Superior temporal gyrus (tissue), 1 donor: Measurements from ENCODE around the gene PRKAG2.

Experiments
- DNase-seq: peaks from one replicate; pipeline ENCODE4 v3.0.0-alpha.2; 2016; ENCODE audit errors: extremely low spot score

PRKAG2 gene

DNA sequence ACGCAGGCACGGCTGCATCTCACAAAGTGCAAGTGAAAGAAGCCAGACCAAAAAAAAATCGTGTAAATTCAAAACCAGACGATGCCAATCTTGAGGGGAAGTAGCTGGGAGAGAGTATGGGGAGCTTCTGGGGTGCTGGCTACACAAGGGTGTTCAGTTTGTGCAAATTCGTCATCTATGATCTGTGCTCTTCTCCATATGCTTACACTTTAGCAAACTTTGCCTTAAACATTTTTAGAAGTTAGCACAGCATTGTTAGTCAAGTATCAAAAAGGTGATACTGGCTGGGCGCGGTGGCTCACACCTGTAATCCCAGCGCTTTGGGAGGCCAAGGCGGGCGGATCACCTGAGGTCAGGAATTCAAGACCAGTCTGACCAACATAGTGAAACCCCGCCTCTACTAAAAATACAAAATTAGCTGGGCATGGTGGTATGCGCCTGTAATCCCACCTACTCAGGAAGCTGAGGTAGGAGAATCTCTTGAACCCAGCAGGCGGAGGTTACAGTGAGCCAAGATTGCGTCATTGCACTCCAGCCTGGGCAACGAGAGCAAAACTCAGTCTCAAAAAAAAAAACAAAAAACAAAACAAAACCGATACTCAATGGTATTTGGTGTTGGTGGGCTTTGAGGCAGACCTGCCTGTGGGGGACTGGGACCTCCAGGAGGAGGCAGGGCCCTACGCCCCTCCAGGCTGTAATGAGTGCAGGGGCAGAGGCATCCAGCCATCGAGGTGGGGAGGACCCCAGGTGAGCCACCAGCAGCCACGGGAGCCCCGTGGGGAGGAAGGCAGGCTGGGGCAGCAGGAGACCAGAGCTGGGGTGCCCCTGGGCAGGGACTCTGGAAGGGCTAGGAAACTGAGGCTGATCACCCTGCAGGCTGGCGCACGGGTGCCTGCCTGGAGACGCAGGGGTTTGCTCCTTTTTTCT lies 150.0 kb downstream of the PRKAG2 start:
- DNase-seq = no peak

DNA sequence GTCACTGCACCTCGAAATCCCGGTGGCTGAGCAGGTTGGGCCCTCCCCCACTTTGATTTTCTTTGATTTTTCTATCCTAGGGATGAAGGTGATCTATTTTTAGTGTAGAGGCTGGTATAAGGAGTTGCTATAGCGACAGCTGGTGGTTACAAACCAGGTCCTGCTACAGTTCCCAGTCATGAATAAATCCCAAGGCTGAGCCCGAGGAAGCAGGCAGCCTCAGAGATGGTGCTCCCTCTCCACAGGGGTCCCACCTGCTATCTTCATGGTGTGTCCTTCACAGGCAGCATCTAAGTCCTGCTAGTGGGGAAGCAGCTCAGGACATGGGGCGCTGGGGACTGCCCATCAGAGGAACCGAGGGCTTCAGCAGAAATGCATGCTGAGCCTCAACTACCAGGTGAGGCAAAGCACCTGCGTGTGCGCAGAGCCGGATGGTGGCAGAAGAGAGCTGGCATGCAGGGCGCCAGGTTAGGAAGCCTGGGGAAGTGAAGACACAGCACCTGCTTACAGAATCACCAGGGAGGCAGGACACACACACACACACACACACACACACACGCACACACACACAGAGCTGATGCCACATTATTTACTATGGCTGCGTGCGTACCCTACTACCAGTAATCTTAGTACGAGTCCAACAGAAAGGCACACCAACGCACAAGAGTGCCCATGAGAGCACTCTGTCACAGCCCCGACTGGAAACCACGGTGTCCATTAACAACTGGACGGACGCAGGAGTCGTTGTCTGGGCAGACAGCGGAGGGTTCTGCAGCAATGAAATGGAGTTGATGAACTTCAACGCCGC lies 150.9 kb downstream of the PRKAG2 start:
- no peak for DNase-seq

DNA sequence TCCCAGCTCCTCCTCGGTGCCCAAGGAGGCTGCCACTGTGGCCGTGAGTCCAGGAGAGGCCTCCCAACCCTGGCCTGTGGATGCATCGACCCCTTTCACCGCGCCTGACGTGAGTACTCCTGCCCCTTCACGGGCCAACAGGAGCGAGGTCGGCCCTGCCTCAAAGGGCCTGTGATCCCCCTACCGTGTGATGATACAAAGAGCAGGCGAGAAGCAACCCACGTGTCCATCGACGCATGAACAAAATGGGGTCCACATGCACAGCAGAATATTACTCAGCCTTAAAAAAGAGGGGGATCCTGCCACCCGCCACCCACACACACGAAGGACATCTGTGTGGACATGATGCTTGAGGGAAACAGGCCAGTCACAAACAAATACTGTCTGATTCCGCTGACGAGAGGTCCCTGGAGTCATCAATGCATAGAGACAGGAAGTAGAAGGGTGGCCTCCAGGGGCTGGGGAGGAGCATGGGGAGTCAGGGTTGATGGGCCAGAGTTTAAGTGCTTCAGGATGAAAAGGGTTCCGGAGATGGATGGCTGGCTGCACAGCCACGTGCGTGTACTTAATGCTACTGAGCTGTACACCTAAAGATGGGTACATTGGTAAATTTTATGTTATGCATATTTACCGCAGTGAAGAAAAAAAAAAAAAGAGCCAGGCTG lies 151.9 kb downstream of the PRKAG2 start:
- no peak for DNase-seq

DNA sequence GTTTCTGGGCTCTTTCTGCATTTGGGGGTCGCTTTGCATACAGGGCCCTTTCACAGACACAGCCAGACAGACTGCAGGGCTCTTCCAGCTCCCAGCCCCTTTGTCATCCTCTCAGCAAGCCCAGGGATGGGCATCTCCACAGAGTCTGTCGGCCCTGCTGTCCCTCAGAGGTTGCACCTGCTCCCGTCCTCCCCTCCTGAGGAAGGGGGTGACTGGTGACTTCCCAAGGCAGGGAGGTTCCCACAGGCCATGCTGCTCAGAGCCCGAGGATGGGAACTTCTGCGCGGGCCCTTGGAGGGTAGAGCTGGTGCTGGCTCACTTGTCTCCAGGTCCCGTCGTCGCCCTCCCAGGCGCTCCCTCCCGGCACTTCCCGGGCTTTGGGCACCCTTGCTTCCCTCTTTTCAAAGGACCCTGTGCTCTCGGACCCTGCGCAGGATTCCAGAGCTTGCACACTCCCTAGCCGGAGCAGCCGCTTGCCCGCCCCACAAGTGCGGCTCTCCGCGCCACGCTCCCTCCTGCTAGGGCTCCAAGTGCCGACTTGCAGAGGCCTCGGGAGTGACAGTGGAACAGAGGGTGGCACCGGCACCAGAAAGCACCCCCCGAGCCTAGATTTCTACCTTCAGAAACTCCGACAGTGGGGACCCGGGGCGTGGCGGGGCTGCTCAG lies 152.5 kb downstream of the PRKAG2 start:
- DNase-seq = no peak

DNA sequence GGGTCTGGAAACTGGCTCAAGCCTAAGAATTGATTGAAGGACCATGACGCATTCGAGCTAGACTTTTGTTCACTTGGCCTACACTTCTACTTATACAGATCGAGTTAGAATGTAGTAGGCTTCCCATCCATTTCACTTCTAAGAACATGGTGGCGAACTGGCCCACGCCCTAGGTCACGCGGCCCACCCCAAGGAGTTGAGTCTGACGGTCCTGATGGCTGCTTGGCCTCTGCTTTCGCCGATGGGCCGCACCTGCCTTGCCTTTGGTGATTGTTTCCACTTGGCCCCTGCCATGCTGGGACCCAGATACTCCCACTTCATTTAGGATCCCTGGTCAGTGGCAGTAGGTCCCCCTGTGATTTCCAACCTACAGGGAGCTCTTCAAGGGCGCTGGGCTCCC lies 153.6 kb downstream of the PRKAG2 start:
- no peak for DNase-seq

DNA sequence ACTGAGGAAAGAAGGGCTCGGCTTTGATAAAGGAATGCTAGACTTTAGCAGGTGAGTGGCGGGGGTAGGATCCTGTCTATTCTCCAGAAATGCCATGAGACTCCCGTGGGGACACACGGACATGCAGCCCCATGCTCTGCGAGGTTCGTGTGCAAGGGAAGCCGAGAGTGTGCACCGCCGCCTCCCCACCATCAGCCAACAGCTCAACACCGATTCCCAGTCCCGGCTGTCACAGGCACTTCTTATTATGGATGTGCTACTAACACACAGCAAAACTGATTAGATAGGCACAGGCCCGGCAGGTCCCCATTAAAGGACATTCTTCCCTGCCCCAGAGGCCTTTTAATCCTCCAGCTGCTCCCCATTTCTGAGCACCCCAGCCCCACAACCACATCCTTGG lies 154.4 kb downstream of the PRKAG2 start:
- DNase-seq = no peak

DNA sequence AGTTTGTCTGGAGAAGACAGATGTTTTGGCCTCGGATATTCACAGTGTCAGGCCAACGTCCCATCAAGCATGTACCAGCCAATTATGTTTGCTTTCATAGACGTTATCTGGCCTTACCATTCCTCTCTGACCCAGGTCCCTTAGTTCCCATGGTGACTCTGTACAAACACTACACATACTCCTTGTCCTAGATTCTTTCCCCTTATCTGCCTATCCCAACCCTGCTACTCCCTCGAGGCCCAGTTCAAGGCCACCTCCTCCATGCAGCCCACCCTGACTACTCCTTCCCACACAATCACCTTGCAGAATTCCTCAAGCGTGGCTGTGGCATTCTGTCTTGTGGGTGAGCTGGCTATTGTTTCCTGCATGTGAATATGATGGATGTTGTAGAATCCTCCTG lies 155.2 kb downstream of the PRKAG2 start:
- DNase-seq = no peak

DNA sequence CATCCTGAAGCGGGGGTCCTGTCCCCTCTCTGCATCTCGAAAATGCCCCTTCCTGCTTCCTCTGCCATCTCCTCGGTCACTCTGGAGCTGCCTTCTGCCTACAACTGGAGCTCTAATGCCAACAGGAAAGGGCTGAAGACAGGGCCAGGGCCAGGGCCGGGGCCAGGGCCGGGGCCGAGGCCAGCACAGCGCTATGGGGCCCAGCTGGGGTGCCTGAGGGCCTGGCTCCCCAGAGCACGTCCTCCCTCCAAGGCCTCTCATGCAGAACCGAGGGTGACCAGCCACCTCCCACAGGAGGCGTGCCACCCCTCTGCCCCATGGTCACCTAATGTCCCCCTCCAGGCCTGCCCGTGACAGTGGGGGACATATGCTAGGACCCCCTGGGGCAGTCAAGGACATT lies 155.7 kb downstream of the PRKAG2 start:
- no peak for DNase-seq

DNA sequence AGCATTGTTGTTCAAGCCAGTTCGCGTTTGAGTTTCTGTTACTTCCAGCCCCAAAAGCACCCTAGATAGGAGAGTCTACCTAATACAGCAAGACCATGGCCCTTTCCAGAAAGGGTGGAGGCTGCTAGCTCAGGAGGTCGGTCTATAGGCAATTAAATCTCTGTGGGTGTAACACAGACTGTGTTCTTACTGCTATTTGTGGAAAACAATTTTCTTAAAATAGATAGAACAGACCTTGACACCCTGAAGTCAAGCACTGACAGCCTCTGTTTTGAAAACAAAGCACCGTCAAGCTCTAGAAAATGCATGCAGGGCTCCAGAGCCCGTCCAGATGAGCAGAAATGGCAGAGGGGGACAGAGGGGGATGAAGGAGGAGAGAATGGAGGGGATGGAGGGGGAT lies 156.6 kb downstream of the PRKAG2 start:
- DNase-seq = no peak

DNA sequence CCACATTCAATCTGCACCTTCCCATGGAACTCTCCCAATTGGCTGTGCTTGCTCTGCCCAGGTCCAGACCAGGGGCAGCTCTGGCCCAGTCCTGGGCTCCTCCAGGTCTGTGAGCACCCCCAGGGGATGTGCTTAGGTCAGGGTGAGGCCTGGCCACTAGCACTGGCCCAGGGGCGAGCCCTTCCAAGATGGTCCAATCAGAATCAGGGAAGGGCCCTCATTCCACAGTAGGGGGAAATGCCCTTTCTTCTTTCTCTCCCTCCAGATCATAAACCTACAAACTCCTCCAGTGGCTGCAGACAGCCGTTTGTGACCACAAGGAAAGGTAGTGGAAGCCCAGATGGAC lies 157.0 kb downstream of the PRKAG2 start:
- DNase-seq = no peak

DNA sequence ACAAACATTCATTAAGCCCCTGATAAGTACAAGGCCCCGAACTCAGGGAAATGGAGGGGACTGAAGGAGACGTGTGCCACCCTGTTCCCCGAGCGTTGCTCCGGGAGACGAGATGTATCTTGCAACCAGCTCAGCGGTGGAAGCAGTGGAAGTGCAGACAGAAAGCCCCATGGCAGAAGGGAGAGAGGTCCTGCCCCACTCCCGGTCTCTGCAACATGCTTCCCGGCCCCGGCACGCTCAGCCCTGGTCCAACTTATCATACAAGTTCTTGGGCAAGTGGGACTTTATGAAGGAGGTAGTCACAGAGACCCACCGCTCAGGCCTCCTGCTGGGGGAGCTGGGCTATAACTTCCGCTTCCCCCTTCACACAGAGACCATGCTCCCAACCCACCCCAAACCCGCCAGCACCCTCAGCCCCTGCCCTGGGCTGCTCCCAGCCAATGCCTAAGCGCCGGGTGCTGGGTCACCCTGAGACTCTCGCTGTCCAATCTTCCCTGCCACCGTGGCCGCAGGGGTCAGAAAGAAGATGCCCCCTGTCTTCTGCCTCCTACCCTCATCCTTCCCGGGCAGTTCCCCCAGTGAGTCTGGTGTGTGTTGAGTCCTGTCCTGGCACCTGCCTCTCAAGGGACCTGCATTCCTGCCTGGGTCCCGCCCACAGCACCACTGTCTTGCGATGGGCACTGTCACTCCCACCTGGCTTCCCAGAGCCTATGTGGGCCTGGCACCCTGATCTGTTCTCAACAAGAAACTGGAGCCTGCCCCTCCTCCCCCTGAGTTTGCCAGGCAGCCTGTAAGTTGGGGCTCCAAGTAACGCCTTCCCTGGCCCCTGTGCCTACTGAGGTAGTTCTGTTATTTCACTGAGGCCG lies 157.7 kb downstream of the PRKAG2 start:
- DNase-seq = no peak

DNA sequence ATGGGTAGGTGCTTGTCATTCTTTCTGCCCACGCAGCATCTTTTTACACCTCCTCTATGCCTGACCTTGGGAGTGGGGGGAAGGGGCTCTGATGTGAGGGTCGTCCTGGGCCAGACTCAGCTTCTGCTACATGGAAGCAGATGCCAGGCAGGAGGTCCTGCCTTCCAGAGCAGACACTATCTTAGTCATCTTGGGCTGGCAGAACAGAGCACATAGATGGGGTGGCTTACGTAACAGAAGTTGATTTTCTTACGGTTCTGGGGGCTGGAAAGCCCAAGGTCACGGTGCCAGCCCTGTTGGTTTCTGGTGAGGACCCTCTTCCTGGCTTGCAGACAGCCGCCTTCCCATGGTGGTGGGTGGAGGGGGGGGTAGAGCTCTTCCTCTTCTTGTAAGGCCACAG lies 159.0 kb downstream of the PRKAG2 start:
- DNase-seq = no peak

DNA sequence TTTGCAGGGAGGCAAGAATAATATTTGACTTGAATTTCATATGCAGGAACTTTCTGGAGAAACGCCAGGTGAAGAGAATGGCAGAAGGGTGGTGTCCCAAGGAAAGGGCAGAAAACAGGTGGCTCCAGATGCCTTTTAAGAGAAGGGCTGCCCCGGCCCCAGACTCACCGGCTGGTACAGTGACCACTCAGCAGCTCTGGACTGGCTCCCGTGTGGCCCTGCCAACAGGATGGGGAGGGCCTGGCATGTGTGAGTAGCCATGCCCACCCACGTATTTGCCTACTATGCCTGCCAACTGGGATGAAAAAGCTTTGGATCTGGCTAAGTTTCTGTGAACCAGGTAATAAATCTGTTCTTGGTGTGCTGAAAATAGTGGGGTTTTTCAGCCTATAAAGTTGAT lies 159.5 kb downstream of the PRKAG2 start:
- DNase-seq = no peak

DNA sequence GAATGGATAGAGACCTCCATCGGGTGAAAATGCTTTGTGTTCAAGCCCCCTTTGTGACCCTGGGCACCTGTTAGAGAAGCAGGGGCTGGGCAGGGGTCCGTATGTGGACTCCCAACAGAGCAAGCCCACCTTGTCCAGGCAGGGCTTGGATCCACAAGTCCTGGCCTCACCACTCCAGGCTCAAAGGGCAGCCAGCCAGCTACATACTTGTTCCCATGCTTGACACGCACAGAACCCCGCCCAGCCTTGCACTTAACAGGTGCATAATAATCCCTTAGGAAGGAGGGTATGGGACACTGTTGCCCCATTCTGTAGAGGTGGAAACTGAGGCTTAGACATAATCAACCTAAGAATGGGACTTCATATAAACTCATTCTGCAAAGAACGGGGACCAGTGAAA lies 160.6 kb downstream of the PRKAG2 start:
- no peak for DNase-seq

DNA sequence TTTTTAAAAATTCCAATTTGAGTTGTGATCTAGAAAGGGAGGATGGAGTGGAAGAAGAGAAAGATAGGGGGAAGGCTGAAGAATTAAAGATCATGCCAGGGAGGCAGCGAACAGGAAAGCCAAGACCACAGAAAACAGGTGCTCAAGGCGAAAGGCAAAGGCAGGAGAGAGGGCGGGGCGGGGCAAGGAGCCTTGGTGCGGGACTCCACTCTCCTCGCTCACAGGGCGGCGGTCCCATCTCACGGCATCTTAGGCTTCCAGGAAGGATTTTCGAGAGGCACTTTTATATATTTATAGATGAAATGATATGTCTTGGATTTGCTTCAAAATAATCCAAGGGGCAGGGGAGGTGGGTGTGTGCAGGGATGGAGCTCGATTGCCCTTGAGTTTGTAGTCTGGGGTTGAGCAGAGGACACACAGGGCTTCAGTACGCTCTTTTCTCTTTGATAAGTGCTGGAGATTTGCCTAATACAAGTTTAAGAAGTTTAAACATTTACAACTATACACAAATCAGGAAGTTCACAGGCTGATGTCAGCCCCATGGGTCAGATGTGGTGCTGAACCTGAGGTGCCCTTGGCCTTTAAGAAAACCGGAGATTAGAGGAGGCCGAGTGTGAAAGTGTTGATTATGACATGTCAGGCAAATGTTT lies 161.1 kb downstream of the PRKAG2 start:
- DNase-seq = no peak

DNA sequence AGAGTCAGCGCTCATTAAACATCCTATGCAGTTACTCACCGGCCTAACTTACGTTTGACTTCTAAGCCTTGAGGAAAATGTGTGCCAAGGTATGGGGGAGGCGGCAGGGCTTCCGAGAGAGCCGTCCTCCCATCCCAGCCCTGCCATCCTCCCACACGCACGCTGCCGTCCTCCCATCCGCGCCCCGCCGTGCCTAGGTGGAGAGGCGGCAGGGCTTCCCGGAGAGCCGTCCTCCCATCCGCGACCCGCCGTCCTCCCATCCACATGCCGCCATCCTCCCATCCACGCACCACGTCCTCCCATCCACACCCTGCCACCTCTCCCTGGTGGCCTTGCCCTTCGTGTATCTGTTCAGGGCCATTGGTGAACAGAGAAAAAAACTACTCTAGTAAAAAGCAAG lies 162.7 kb downstream of the PRKAG2 start:
- no peak for DNase-seq

DNA sequence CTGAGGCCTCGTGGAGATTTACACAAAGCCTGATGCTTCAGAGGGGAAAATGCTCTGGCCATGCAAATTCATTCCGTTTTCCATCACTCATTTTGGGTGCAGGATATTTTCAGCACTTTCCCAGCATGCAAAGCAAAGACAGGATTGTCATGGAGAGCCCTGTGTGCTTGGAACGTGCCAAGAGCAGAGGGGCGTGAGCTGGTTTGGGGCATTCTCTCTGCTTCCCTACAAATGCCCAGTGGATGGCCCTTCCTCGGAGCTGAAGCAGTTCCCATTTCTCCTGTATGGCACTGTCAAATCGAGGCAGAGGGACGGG lies 164.1 kb downstream of the PRKAG2 start:
- DNase-seq = no peak

DNA sequence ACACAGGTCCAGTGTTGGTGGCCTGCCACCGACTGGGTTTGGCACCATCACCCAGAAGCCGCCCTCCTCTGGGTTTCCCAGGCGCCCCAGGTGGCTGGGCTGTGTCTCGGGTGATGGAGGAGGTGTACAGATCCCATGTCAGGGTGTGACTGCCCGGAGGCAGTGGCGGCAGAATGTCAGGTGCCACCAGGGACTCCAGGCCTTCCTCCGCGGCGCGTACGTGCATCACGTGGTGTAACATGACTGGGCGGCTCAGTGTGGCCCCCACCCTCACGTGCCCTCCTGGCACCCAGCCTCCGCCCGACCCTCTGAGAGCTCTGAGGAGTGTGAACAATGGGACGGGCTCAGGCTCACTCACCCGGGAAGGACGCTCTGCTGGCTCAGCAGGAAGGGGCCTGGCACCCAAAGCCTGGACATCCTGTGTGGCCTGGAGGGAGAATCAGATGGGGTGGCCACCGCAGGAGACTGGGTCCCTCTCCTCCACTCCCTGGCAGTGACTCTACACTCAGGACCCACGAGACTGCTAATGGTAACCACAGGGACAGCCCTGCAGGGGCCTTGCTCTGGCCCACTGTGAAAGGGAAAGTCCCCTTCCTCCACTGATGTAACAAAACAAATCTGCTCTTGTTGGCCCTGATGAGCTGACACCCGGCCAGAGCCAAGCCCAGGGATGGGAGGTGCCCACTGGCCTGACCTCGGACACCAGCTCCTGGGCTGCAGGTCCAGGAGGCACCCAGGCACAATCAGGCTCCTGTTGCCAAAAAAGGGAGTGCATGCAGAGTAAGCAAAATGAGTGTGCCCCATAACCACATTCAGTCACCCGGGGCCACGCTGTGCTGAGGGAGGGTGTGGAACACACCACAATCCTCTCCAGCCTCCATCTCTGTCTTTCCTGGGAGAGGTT lies 164.8 kb downstream of the PRKAG2 start:
- DNase-seq = no peak

DNA sequence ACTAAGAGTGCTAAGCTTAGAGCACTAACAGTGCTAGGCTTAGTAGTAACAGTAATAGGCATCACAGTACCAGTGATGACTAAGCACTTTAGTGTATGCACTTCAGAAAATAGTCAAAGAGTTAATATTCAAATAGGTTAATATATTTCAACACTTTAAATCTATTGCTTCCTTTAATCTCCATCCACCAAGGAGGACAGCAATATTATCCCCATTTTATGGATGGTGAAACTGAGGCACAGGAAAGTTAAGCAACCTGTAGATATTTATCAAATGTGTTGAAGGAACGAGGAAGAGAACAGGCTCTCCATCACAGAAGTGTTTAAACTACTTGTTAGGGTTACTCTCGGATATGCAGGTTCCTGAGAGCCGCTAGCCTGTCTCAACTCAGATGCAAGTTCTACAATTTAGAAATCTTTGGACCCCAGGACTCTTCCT lies 165.5 kb downstream of the PRKAG2 start:
- no peak for DNase-seq
